Renal cortex interstitium (tissue), 15 donors: ENCODE data around the gene CXADR. TPM values are rescaled to one million over a fixed set of nuclear protein-coding genes. Genes with fewer than 3 reads are reported as not detected.
"Not testable (repeated sequence)": the region's sequence is repeated elsewhere in the genome, so short reads cannot be mapped to it uniquely, and the experiment has no call there.

ENCODE experiments used
- DNase-seq, 11 donors: peaks; one replicate each; pipeline ENCODE4 v3.0.0-alpha.2; 2013; ENCODE audit warnings: low read depth in 9 of 11, low spot score in 4 of 11; ENCODE audit errors: extremely low read depth in 1 of 11
- long read RNA-seq, 16 experiments: transcript quantifications; one replicate each; lab custom pipeline, GENCODE V29; 2026
- polyA plus RNA-seq, 3 donors: library from polyadenylated mRNA; unstranded; fragments of 120-200 nt; gene quantifications; one replicate each; pipeline ENCODE4 v1.2.1, GENCODE V29; 2013; ENCODE audit not compliant: insufficient read length in 3 of 3

Gene CXADR
- 10 to 100 TPM; 31.6 to 38.9 (median 37.0) TPM for polyA plus RNA-seq
- long read RNA-seq, donor 1, full-length matches to known transcripts: 14 of 23 reads
- long read RNA-seq, donor 1, partial matches to known transcripts: 9 of 23 reads
- long read RNA-seq, donor 1, other reads (novel, unspliced or antisense): 0 of 23 reads
- long read RNA-seq, donor 2, full-length matches to known transcripts: 8 of 44 reads
- long read RNA-seq, donor 2, partial matches to known transcripts: 5 of 44 reads
- long read RNA-seq, donor 2, other reads (novel, unspliced or antisense): 31 of 44 reads
- long read RNA-seq, donor 3, full-length matches to known transcripts: 13 of 13 reads
- long read RNA-seq, donor 3, partial matches to known transcripts: 0 of 13 reads
- long read RNA-seq, donor 3, other reads (novel, unspliced or antisense): 0 of 13 reads
- long read RNA-seq, donor 4, full-length matches to known transcripts: 7 of 7 reads
- long read RNA-seq, donor 4, partial matches to known transcripts: 0 of 7 reads
- long read RNA-seq, donor 4, other reads (novel, unspliced or antisense): 0 of 7 reads
- long read RNA-seq, donor 5, full-length matches to known transcripts: 27 of 144 reads
- long read RNA-seq, donor 5, partial matches to known transcripts: 33 of 144 reads
- long read RNA-seq, donor 5, other reads (novel, unspliced or antisense): 84 of 144 reads
- long read RNA-seq, donor 6, full-length matches to known transcripts: 12 of 12 reads
- long read RNA-seq, donor 6, partial matches to known transcripts: 0 of 12 reads
- long read RNA-seq, donor 6, other reads (novel, unspliced or antisense): 0 of 12 reads
- long read RNA-seq, donor 7, full-length matches to known transcripts: 15 of 15 reads
- long read RNA-seq, donor 7, partial matches to known transcripts: 0 of 15 reads
- long read RNA-seq, donor 7, other reads (novel, unspliced or antisense): 0 of 15 reads
- long read RNA-seq, donor 8, full-length matches to known transcripts: 20 of 20 reads
- long read RNA-seq, donor 8, partial matches to known transcripts: 0 of 20 reads
- long read RNA-seq, donor 8, other reads (novel, unspliced or antisense): 0 of 20 reads
- long read RNA-seq, donor 9, full-length matches to known transcripts: 12 of 12 reads
- long read RNA-seq, donor 9, partial matches to known transcripts: 0 of 12 reads
- long read RNA-seq, donor 9, other reads (novel, unspliced or antisense): 0 of 12 reads
- long read RNA-seq, donor 10, full-length matches to known transcripts: 18 of 18 reads
- long read RNA-seq, donor 10, partial matches to known transcripts: 0 of 18 reads
- long read RNA-seq, donor 10, other reads (novel, unspliced or antisense): 0 of 18 reads
- long read RNA-seq, donor 11, full-length matches to known transcripts: 12 of 12 reads
- long read RNA-seq, donor 11, partial matches to known transcripts: 0 of 12 reads
- long read RNA-seq, donor 11, other reads (novel, unspliced or antisense): 0 of 12 reads
- long read RNA-seq, donor 12, full-length matches to known transcripts: 6 of 6 reads
- long read RNA-seq, donor 12, partial matches to known transcripts: 0 of 6 reads
- long read RNA-seq, donor 12, other reads (novel, unspliced or antisense): 0 of 6 reads
- long read RNA-seq, donor 13, full-length matches to known transcripts: 19 of 19 reads
- long read RNA-seq, donor 13, partial matches to known transcripts: 0 of 19 reads
- long read RNA-seq, donor 13, other reads (novel, unspliced or antisense): 0 of 19 reads
- long read RNA-seq, donor 14, full-length matches to known transcripts: 12 of 77 reads
- long read RNA-seq, donor 14, partial matches to known transcripts: 20 of 77 reads
- long read RNA-seq, donor 14, other reads (novel, unspliced or antisense): 45 of 77 reads
- long read RNA-seq, donor 15, full-length matches to known transcripts: 11 of 11 reads
- long read RNA-seq, donor 15, partial matches to known transcripts: 0 of 11 reads
- long read RNA-seq, donor 15, other reads (novel, unspliced or antisense): 0 of 11 reads
- long read RNA-seq, donor 16, full-length matches to known transcripts: 40 of 46 reads
- long read RNA-seq, donor 16, partial matches to known transcripts: 6 of 46 reads
- long read RNA-seq, donor 16, other reads (novel, unspliced or antisense): 0 of 46 reads

DNA sequence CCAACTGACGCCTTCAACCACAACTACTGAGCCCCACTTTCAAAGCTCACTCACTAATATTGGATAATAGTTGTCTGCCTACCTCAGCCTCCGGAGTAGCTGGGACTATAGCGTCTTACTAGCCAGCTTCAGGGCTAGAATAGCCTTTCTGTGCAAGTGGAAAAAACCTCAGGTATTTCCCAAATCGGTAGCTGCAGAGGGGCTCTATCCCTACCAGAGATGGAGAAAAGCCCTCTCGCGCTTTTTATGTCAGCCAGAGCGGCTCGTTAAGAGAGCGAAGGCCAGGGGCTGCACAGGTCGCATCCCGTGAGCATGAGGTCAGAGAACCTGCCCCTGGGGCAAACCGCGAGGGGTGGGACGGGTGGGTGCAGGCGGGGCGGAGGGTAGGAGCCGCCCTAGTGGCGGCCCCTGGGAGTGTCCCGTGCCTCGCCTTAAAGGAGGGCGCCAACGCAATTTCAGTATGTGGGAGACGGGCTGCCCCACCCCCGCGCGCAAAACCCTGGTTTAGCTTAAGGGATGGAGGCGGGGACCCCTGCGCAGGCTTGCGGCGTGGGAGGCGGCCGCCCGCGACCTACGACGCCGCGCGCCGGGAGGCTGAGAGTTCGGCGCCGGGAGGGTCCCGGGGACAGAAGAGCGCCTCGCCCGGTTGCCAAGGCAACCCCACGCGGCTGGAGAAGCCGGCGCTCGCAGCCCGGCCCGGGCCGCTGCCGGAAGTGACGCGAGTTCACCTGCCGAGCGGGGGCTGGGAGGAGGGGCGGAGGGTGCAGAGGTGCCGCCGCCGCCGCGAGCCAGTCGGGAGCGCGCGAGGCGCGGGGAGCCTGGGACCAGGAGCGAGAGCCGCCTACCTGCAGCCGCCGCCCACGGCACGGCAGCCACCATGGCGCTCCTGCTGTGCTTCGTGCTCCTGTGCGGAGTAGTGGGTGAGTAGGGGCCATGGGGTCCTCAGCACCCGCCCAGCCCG lies at the start of gene CXADR:
Gene CXADR (plus strand): TSS at position 791 of the 961 bp plus-strand sequence. CDS start 87 bp downstream, at position 878.
- peak; percentile 61 to 86 (median 78) for DNase-seq

DNA sequence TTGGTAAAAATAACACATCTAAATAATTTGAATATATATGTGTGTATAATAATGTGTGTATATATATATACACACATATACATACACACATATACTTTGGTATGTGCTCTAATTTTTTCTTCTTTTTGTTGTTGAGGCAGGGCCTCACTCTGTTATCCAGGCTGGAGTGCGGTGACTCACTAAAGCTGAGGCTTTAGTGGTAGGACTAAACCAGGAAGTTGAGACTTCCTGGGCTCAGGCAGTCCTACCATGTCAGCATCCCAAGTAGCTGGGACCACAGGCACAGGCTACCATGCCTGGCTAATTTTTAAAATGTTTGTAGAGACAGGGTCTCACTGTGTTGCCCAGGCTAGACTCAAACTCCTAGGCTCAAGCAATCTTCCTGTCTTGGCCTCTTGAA lies 46.7 kb upstream of the CXADR start:
- DNase-seq: no peak

DNA sequence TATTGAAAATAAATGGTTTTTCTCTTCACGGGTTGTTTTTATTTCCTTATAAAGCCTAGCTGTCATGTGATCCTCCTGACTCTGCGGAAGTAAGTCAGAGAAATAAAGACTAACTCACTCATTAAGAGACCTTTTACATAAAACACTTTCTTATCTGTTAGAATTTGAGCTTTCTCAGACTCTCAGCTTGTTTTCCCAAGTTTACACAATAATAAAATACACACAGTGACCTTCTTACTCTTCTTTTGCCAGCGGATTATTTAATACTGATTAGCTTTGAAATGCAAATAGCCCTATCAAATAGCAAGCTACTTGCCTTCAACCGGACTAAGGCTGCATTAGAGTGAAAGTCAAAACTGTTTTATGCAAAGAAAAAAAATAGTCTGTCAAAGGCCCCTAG lies 45.5 kb upstream of the CXADR start:
- peak in 4 of 11 donors; percentile 6 to 23 (median 14) for DNase-seq

DNA sequence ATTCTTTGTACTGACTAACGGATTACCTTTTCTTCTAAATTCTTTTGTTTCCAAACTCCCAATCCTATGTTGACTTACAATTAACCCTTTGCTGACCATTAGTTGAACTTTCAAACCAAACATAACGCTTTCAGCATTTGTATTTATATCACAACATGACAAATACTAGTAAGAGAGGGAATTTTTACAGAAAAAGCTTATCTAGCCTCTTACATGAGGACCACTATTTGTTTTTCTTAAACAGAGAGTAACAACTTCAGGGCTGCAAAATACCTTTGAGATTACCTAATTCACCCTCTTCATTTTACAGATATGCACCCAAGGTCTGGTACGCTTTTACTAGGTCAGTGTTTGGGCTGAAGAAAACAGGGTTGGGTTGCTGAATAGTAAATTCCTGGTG lies 45.0 kb upstream of the CXADR start:
- DNase-seq: no peak

DNA sequence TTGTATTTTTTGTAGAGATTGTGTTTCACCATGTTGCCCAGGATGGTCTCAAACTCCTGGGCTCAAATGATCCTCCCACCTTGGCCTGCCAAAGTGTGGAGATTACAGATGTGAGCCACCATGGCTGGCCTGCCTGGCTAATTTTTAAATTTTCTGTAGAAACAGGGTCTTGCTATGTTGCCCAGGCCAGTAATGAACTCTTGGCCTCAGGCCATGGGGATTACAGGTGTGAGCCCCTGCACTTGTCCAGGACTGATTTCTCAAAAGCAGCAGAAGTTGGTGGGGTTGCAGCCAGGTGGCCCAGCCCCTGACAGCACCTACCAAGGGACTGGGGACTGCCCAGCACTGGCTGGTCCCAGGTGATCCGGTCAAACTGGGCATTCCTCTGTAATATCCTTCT lies 44.1 kb upstream of the CXADR start:
- no peak for DNase-seq

DNA sequence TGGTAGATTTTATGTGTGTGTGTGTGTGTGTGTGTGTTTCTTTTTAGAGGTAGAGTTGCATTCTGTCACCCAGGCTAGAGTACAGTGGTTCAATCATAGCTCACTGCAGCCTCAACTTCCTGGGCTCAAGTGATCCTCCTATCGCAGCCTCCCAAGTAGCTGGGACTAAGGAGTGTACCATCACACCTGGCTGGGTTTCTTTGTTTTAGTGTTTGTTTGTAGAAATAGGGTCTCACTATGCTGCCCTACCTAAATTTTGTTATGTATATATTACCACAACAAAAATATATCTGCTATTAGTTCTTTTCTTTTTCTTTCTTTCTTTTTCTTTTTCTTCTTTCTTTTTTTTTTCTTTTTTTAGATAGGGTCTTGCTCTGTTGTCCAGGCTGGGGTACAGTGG lies 43.1 kb upstream of the CXADR start:
- DNase-seq: no peak

DNA sequence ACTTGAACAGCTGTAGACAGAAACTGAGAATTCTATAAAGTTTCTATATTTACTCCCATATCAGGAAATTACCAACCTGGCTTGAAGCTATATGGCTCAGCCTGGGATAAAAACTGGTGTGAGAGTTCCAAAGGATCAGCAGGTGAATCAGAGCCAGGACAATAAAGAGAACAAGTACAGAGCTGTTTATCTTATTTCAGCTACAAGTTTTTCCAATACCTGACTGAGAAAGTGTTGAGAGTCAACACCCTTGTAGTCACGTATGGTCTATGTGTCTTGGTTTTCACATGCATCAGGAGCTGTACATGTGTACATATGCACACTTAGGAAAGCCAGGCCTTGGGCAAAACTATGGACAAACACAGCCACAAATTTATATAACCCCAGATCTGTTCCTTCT lies 40.7 kb upstream of the CXADR start:
- DNase-seq: no peak

DNA sequence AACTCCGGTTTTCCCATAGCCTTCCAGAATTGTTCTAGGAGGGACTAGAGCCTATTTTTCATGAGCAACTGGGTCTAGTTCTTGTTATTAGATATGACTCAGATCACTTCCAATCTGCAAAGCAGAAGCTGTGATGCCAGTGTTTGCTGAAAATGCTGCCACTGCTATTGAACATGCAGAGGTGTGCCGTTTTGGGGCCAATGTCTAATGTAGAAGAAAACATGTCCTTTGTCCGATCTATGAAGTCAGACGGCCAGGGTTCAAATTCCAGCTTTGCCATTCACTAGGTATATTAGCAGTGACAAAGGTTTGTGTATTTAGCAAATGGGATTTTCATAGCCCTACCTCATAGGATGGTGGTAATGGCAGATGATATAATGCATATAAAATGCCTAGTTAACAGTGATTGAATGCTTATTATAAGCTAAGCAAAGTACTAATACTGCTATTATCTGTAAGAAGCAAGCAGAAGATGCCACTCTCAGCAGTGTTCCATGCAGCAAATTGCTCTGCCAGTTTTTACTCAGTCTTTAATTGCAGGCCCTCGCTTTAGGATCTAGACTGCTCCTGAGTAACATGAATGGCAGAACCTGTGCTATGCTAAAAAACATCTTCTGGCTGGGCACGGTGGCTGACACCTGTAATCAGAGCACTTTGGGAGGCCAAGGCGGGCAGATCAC lies 40.1 kb upstream of the CXADR start:
- no peak for DNase-seq

DNA sequence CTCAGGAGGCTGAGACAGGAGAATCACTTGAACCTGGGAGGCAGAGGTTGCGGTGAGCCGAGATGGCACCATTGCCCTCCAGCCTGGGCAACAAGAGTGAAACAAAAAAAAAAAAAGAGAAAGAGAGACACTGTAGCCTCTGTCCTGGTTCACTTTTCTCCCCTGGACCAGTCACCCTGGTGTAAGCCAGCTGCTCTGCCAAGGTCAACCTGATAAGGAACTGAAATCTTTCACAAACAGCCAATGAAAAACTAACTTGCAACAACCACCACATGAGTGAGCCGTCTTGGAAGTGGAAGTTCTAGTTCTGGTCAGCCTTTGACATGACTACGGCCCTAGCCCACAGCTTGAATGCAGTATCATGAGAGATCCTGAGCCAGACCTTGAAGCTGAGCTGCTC lies 36.8 kb upstream of the CXADR start:
- no peak for DNase-seq

DNA sequence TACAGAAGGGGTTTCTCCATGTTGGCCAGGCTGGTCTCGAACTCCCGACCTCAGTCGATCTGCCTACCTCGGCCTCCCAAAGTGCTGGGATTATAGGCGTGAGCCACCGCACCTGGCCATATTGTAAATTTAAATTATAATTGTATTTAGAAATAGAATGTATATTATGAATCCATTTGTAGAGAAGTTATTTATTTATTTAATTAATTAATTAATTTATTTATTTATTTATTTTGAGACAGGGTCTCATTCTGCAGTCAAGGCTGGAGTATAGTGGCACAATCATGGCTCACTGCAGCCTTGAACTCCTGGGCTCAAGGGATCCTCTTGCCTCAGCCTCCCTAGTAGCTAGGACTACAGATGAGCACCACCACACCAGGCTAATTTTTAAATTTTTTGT lies 34.7 kb upstream of the CXADR start:
- not testable (repeated sequence) for DNase-seq

DNA sequence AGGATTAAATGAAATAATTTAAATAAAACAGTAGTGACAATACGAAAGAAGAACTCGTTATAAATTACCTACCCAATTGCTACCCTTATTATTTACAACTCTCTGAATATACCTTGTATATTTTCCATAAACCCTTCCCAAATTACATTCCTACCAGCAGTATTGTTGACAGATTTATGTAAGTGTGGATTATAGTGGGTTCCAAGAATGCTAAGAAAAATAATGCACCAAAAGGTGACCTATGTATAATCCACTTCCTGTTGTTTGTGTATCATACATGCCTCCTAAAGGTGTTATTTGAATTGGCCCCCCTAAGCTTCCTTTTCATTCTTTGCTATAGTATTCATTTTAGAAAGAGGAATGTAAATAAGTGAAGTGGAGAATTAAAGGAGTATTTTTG lies 33.2 kb upstream of the CXADR start:
- no peak for DNase-seq

DNA sequence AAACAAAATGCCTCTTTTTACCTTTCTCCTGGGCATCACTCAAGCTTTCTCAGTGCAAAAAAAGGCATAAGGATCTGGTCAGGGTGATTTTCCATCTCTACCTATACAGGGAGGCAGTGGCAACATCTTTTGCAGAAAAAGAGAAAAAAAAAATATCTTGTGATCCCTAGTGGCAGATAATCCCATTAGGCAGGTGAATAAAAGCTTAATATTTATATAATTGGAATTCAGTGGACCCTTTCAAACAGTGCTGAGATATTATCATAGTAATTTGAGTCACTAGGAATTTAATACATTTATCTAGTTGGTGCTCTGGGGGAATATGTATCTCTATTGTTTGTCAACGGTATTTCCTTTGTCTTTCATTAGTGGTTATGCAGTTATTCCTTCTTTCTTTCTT lies 29.9 kb upstream of the CXADR start:
- no peak for DNase-seq

DNA sequence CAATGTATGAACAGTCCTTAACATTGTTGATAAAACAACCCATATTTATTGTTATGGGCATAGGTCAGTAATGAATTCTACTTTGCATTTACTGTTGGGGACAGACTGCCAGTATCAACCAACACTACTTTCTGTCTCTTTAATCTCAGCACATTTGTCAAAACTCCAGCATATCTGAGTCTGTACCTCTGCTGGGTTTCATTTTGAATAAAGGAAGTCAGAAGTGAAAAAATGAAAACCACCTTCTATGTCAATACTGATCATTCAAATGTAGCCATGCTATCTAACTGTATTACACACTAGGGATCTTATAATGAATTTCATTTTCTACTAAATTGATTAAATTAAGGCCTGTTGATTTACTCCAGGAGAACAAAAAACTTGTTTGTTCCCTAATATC lies 24.2 kb upstream of the CXADR start:
- no peak for DNase-seq

DNA sequence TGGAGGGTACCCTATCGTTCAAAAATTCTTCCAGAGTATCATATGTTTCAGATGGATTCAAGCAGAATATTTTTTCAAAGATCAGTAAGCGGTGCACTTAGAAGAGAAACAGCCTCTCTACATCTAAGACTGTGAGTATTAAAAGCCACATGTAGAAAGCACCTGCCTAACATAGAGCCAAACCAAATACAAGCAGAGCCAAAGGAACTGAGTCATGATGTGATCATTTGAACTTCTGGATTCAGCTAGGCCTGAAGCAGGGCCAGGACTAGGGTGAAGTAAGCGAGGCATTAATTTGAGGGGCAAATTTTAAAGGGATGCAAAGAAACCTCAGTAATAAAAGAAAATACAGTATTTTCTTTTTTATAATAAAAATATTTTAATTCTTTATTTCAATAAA lies 23.3 kb upstream of the CXADR start:
- not testable (repeated sequence) for DNase-seq

DNA sequence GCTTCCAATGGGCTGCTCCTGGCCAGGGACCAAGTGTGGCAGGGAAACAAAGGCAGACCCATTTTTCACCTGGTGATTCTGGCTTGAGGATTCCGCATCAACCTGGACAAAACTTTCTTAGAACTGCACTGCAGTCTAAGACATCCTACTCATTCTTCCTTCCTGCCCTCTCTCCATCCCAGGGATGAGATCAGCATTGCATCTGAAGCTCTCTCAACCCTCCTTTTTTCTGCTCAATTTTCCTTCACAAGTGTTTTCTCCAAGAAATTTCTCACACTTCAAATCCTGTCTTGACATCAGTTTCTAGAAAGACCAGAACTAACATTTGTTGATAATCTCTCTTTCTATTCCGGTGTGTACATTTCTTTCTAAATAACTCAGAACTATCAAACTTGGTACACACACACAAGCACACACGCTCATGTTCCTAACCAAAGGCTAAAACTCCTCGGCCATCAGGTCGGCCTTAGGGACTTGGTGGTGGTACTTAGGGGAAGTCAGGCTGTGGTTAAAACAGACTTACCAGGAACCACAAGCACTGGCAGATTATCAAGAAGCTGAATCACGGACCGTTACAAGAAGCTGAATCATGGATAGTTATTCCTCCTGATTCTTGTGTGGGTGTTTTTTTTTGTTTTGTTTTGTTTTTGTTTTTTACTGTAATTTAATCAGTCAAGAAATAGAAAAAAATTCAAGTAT lies 21.0 kb upstream of the CXADR start:
- DNase-seq: no peak
